HFF-Myc (cell line): ENCODE data around the gene UNCX.

Source experiments
- DNase-seq: peaks from one replicate; pipeline ENCODE4 v3.0.0-alpha.2; 2011; ENCODE audit warnings: low read depth; ENCODE audit errors: extremely low read depth
- H3K4me3 ChIP-seq: replicated peaks from 2 replicates; pipeline ENCODE4 v1.5.1; 2011; ENCODE audit warnings: low read depth, mild to moderate bottlenecking, control low read depth, low read length
- TF ChIP-seq, protein P1 (sequence below): IDR thresholded peaks from 2 replicates; pipeline ENCODE4 v1.5.1; 2012; ENCODE audit warnings: mild to moderate bottlenecking, low read depth, low read length, control low read depth; ENCODE audit errors: missing control alignments

UNCX gene

DNA sequence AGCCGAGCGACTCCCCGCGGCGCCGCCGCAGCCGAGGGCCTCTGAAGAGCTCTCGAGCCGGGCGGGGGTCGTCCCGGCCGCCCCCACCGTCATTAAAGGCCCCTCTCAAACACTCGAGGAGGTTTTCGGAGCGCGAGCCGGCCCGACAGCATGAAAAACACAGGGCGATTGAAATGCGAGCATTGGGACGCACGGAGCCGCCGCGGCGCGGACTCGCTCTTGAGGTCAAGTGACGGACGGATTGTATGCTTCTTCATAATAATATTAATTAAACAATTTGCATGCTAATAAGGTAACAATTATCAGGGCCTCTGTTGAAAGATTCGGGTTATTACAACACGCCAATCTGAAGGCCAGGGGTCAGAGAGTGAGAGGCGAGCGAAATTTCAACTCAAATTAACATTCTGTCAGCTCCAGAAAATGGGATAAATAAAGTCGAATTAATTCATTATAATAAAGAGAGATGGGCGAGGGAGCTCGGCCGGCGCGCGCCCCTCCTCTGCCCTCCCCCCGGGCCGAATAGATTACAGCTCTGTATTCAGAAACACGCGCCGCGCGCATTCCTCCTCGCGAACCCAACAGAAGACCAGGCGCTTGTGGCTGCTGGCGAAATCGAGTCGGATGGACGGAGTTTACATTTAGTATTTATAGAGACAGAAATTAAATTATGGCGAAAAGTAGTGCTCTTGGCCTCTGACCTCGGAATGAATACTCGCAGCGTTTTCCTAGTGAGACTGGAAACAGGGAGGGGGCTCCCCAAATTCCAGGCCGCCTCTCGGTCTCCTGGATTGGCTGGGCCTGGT is 2.1 kb upstream of the UNCX start:
- H3K4me3 ChIP-seq = no peak overlapping the region
- TF ChIP-seq, protein P1, sequence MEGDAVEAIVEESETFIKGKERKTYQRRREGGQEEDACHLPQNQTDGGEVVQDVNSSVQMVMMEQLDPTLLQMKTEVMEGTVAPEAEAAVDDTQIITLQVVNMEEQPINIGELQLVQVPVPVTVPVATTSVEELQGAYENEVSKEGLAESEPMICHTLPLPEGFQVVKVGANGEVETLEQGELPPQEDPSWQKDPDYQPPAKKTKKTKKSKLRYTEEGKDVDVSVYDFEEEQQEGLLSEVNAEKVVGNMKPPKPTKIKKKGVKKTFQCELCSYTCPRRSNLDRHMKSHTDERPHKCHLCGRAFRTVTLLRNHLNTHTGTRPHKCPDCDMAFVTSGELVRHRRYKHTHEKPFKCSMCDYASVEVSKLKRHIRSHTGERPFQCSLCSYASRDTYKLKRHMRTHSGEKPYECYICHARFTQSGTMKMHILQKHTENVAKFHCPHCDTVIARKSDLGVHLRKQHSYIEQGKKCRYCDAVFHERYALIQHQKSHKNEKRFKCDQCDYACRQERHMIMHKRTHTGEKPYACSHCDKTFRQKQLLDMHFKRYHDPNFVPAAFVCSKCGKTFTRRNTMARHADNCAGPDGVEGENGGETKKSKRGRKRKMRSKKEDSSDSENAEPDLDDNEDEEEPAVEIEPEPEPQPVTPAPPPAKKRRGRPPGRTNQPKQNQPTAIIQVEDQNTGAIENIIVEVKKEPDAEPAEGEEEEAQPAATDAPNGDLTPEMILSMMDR = no peak
- no peak for DNase-seq

DNA sequence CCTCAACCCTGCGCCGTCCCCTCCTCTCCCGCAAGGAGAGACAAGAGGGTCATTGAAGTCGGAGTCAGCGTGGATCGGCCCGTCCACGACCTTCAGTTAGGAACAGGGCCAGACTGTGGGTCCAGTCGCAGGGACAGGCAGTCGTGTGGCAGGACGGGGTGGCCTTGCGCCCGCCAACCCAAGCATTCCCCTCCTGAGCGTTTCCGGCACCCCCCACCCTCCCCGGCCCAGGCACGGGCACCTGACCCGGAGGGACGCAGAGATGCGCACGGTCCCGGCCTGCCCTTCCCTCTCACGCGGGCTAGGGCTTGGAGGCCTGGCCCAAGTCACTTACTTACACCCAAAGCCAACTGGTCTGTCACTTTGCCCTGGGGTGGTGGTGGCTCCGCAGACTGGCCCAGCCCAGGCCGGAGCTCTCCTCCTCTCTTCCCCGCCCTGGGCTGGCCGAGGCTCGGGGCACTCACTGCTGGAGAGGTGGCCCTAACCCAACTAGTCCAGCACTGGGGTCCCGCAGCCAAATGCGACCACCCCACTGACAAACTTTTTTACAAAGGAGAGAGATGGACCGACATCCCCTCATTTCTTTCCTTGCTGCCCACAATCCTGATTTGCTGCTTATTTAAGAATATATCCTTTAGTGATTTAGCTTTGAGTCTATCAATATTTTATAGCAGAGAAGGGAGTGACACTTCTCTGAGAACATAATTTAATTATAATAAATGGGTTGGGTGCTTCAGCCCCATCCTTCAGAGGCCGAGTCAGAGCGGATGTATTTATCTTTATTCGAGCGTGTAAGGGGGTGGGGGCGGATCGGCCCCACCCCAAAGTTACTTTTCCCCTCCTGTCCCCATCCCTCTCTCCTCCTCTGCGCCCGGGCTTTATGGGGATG is 1.2 kb upstream of the UNCX start:
- TF ChIP-seq, protein P1 = no peak
- H3K4me3 ChIP-seq = no peak overlapping the region
- DNase-seq = no peak

DNA sequence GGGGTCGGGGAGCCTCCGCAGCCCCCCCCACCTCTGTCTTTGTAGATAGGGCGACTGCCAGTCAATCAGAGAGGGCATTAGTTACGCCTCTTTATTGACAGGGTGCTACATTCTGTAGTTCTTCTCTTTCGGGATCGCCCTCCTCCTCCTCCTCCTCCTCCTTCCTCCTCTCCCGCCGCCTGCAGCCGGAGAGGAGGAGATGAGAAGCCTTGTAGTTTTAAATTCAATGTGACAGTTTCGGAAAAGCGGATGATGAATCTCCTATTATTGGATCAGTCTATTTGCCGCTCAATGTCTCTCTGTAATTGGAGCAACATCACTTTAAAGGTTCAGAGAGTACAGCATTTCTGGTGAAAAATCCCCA is 587 bp upstream of the UNCX start:
- TF ChIP-seq, protein P1 = no peak
- no peak overlapping the region for H3K4me3 ChIP-seq
- no peak for DNase-seq

DNA sequence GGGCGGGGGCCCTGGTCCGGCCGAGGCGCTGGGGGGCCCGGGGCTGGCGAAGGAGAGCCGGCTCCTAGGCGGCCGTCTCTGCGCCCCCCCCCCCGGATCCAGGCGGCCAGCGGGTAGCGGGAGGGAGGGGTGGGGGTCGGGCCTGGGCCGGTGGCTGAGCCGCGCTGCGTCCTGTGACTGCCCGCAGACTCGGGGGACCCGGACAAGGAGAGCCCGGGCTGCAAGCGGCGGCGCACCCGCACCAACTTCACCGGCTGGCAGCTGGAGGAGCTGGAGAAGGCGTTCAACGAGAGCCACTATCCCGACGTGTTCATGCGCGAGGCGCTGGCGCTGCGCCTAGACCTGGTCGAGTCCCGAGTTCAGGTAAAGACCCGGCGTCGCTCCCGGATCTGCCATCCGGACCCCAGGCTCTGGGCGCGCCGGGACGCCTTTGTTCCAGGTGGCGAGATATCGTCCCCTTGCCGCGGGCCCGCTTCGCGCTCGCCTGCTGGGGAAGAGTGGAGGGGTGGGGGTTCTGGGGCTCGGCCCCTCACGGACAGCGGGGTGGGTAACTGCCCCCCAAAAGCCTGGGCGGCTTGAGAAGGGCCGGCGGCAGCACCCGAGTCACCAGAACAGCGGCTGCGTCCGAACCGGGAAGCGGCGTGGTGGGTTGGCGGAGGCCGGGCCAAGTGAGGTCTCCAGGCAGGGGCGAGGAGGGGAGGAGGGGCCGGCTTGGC is 819 bp downstream of the UNCX start:
- no peak for DNase-seq
- TF ChIP-seq, protein P1 = no peak
- no peak overlapping the region for H3K4me3 ChIP-seq

DNA sequence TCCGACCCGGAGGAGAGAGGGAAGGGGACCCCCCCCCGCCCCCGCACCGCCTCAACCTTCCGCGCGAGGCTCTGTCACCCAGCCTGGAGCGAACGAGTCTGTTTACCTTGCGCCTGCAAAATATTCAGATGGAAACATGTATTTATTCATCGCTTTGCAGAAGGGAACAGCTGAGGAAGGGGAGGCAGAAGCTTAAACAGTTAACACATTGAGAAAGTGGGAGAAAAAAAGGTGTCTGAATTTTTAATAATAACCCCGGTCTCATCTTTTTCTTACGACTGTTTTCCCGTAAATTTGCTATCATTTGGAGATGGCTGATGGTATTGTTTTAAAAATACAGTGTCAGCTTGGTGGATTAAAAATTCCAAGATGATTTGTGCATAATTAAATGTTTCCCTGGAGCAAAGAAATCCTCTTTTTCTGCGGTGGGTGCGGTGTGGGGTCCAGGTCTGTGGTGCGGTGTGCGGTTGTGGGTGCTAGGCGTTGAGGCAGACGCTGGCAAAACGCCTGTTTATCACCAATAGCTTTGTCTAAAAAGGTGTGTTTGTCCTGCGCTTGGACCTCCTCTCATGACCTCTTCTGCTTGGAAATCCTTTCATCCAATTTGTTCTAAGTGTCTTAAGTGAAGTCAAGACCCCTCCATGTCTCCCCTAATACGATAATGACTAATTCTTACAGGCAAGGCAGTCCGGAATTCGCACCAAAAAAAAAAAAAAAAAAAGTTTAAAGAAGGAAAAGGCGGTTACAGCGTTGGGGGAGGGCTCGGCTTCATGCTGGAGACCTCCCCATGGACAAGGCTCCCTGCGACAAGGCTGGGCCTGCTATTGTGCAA is 1.6 kb downstream of the UNCX start:
- no peak overlapping the region for H3K4me3 ChIP-seq
- TF ChIP-seq, protein P1 = no peak
- DNase-seq = no peak
